KMS-11 (cell line): ENCODE results near the gene UBE2H.

ENCODE experiments used
- H2AFZ ChIP-seq: fragments of 200-600 bp; sonication (generic); 2 replicates; pipeline ENCODE4 v1.6.1; 2016; ENCODE audit warnings: antibody characterized with exemption, mixed run types, low read depth
- H3K27ac ChIP-seq: fragments of 200-600 bp; sonication (generic); 2 replicates; pipeline ENCODE4 v1.6.1; 2016; ENCODE audit warnings: mild to moderate bottlenecking, mixed run types
- H3K27me3 ChIP-seq: fragments of 200-600 bp; sonication (generic); 2 replicates; pipeline ENCODE4 v1.6.1; 2017; ENCODE audit warnings: mild to moderate bottlenecking, low read depth, mixed run types, moderate library complexity; ENCODE audit not compliant: insufficient read depth
- H3K36me3 ChIP-seq: fragments of 200-600 bp; sonication (generic); 2 replicates; pipeline ENCODE4 v1.6.1; 2017; ENCODE audit warnings: mild to moderate bottlenecking, mixed run types; ENCODE audit not compliant: insufficient read depth
- H3K4me1 ChIP-seq: fragments of 200-600 bp; sonication (generic); 2 replicates; pipeline ENCODE4 v1.6.1; 2016; ENCODE audit warnings: mild to moderate bottlenecking, low read depth, mixed run types; ENCODE audit not compliant: poor library complexity, severe bottlenecking
- H3K4me2 ChIP-seq: fragments of 200-600 bp; sonication (generic); 2 replicates; pipeline ENCODE4 v1.7.0; 2016; ENCODE audit warnings: mild to moderate bottlenecking, mixed run types
- H3K4me3 ChIP-seq: fragments of 200-600 bp; sonication (generic); IDR thresholded peaks from 2 replicates; pipeline ENCODE4 v1.6.1; 2017; ENCODE audit warnings: low read depth, low read length, mixed read lengths; ENCODE audit not compliant: insufficient read depth
- H3K79me2 ChIP-seq: fragments of 200-600 bp; sonication (generic); 2 replicates; pipeline ENCODE4 v1.6.1; 2016; ENCODE audit warnings: low read depth, mixed run types; ENCODE audit not compliant: insufficient read depth
- H3K9ac ChIP-seq: fragments of 200-600 bp; sonication (generic); 2 replicates; pipeline ENCODE4 v1.6.1; 2016; ENCODE audit warnings: mild to moderate bottlenecking, mixed run types
- H4K20me1 ChIP-seq: fragments of 200-600 bp; sonication (generic); 2 replicates; pipeline ENCODE4 v1.6.1; 2016; ENCODE audit warnings: mild to moderate bottlenecking, mixed run types; ENCODE audit not compliant: insufficient read depth
- CTCF ChIP-seq: fragments of 200-600 bp; sonication (generic); conservative IDR thresholded peaks from 2 replicates; pipeline ENCODE4 v1.6.1; 2017; ENCODE audit warnings: low read depth, mild to moderate bottlenecking, antibody characterized with exemption, low read length, moderate library complexity, mixed read lengths

The UBE2H gene

DNA sequence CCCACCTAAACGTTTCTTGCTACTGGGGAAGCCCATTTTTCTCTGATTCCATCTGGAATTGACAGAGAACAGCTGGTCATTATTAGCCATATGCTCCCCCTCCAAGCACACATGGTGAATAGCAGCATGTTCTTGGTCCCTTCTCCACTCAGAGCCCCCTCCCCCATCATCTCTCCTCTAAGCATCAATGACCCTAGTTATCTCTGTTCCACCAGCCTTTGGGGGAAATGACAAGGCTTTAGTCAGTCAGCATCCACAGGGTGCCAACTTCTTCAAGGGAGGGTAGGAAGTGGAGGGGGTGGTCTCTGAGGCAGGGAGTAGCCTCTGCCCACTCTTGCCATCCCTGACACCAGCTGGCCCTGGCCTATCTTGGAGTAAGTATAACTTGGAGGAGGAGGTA, 163.1 kb downstream of the UBE2H start:
- Histone ChIP-seq H2AFZ (no peak overlapping the region), H3K4me2 (no peak overlapping the region)

DNA sequence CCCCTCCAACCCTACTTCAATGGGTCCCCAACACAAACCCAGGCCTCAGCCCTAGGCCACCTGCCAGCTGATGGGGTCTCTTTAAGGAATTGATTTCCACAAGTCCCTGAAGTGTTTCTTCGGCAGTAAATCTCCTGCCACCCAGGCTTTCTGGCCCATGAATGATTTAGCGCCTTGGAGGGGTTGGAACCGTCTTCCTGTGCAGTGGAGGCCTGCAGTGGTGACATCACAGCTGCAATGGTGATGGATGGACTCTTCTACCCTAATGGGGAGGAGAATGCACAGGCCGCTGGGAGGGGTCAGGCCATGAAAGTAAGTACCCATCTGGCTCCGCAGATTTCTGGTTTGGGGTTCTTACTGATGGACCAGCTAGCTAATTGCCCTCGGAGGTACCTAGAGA, 163.8 kb downstream of the UBE2H start:
- no peak overlapping the region for H3K9ac ChIP-seq
- no peaks in the 10 kb centered on the region for H3K79me2 ChIP-seq
- no peaks in the 10 kb centered on the region for H4K20me1 ChIP-seq
- H3K4me2 ChIP-seq: no peak overlapping the region
- H3K4me3 ChIP-seq: no peak overlapping the region
- no peak overlapping the region for H3K27ac ChIP-seq
- no peak for TF ChIP-seq CTCF
- H2AFZ ChIP-seq: no peak overlapping the region
- peaks cover 19% of the 10 kb centered on the region for H3K4me1 ChIP-seq
- no peaks in the 10 kb centered on the region for H3K27me3 ChIP-seq
- H3K36me3 ChIP-seq: no peaks in the 10 kb centered on the region

More for the DNA sequence above, 163.1 kb downstream of the UBE2H start:
- no peak overlapping the region for H3K9ac ChIP-seq
- TF ChIP-seq CTCF: no peak
- no peaks in the 10 kb centered on the region for H3K36me3 ChIP-seq
- no peaks in the 10 kb centered on the region for H4K20me1 ChIP-seq
- H3K27me3 ChIP-seq: no peaks in the 10 kb centered on the region
- no peaks in the 10 kb centered on the region for H3K79me2 ChIP-seq
- no peak overlapping the region for H3K27ac ChIP-seq
- H3K4me1 ChIP-seq: peaks cover 15% of the 10 kb centered on the region
- no peak overlapping the region for H3K4me3 ChIP-seq

DNA sequence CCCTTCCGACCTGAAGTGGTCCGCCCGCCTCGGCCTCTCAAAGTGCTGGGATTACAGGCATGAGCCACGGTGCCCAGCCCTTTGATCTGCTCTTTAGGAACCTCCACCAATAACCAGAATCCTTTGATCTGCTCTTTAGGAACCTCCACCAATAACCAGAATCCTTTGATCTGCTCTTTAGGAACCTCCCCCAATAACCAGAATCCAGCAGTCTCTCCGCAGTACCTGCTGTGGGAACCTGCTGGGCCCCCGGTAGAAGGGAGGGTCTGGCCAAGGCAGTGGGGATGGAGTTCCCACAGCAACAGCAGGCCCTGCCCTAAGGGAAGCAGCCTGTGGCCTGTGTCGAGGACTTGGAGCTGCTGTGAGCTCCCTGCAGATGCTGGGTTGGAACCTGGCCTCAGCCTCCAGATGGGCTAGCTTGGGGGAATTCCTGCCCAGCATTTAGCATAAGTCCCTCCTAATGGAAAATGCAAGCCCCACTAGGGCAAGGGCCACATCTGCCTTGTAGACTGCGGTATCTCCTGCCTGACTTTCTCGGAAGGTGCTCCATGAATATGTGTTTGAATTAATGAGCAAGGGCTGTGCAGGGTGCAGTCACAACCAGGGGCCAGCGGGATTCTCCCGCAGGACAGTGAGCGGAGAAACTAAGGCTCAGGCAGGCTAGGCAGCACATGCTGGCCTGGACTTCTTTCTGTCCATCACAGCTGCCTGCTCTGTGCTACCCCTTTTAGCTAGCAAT, 165.8 kb downstream of the UBE2H start:
- Histone ChIP-seq H4K20me1 (no peaks in the 10 kb centered on the region), H3K4me2 (no peak overlapping the region), H3K27me3 (peaks cover 15% of the 10 kb centered on the region; the same call in 1 of the 2 replicates), H3K79me2 (no peaks in the 10 kb centered on the region), H3K4me3 (no peak overlapping the region), H3K9ac (no peak overlapping the region), H3K27ac (no peak overlapping the region), H3K36me3 (no peaks in the 10 kb centered on the region), H3K4me1 (peaks cover 13% of the 10 kb centered on the region), H2AFZ (no peak overlapping the region)
- TF ChIP-seq CTCF: no peak

- no peaks in the 10 kb centered on the region for H4K20me1 ChIP-seq
- no peak overlapping the region for H3K27ac ChIP-seq
- no peak overlapping the region for H3K4me2 ChIP-seq
- no peaks in the 10 kb centered on the region for H3K36me3 ChIP-seq
- H3K4me3 ChIP-seq: no peak overlapping the region
- no peak overlapping the region for H3K9ac ChIP-seq
- peaks cover 25% of the 10 kb centered on the region; the same call in 1 of the 2 replicates for H3K27me3 ChIP-seq
- H2AFZ ChIP-seq: no peak overlapping the region
- no peaks in the 10 kb centered on the region for H3K79me2 ChIP-seq
- TF ChIP-seq CTCF: no peak
- peaks cover 24% of the 10 kb centered on the region for H3K4me1 ChIP-seq
Observed at GRCh38 chr7:129785685-129786514, 166.9 kb downstream of the UBE2H start.
